RWPE1 (cell line): Measurements from ENCODE around the gene AK5.

Experiments used
- CTCF ChIA-PET: fragments of 350-600 bp; sonication (Branson Sonifier 250); formaldehyde crosslinking; extraction: SDS; loops from one replicate; lab custom pipeline; 2021; lab: Yijun Ruan, JAX
- POLR2A ChIA-PET: fragments of 400-600 bp; formaldehyde crosslinking; extraction: SDS; loops from one replicate; lab custom pipeline; 2020; ENCODE audit warnings: antibody characterized with exemption; ENCODE audit not compliant: low non-redundant PET; lab: Yijun Ruan, JAX
- DNase-seq: peaks from one replicate; pipeline ENCODE4 v3.0.0; 2012; ENCODE audit warnings: low spot score
- H3K27ac ChIP-seq: fragments of 450-650 bp; 2 replicates; pipeline ENCODE4 v1.5.1; 2017
- CTCF ChIP-seq: fragments of 450-650 bp; conservative IDR thresholded peaks from 2 replicates; pipeline ENCODE4 v1.5.1; 2017; ENCODE audit warnings: low read depth, mild to moderate bottlenecking

Gene AK5

GRCh38 chr1:77562596-77563150, 280.9 kb downstream of the AK5 start:
- no peak for TF ChIP-seq CTCF
- ChIA-PET POLR2A (no interaction called here), CTCF (interaction anchor here (0.8 kb wide), 1 partner anchor 23 kb away, joined by 3 read pairs; no protein-coding TSS in a partner anchor)
- H3K27ac ChIP-seq, result no peak overlapping the region
- DNase-seq, result no peak

GRCh38 chr1:77565321-77565720, 283.5 kb downstream of the AK5 start:
- TF ChIP-seq CTCF, result no peak
- ChIA-PET POLR2A (no interaction called here), CTCF (no interaction called here)
- H3K27ac ChIP-seq, result no peak overlapping the region
- DNase-seq, result no peak

- no peak for DNase-seq
- POLR2A ChIA-PET, result no interaction called here
- TF ChIP-seq CTCF, result no peak
- CTCF ChIA-PET, result no interaction called here
- no peak overlapping the region for H3K27ac ChIP-seq
These were observed 289.8 kb downstream of the AK5 start for GRCh38 chr1:77571642-77572041.

- ChIA-PET CTCF (interaction anchor here (0.7 kb wide), 1 partner anchor 535 kb away, joined by 8 read pairs; no protein-coding TSS in a partner anchor), POLR2A (no interaction called here)
These were observed 297.7 kb downstream of the AK5 start for GRCh38 chr1:77579547-77579946.

GRCh38 chr1:77582905-77583304, 301.1 kb downstream of the AK5 start:
- CTCF ChIA-PET, result no interaction called here
- TF ChIP-seq CTCF, result no peak
- DNase-seq, result no peak
- no peak overlapping the region for H3K27ac ChIP-seq
- POLR2A ChIA-PET, result no interaction called here

More at GRCh38 chr1:77579547-77579946, 297.7 kb downstream of the AK5 start:
- no peak for DNase-seq
- no peak overlapping the region for H3K27ac ChIP-seq
- no peak for TF ChIP-seq CTCF

GRCh38 chr1:77583483-77583882, 301.7 kb downstream of the AK5 start:
- POLR2A ChIA-PET, result no interaction called here
- no peak for TF ChIP-seq CTCF
- H3K27ac ChIP-seq, result no peak overlapping the region
- CTCF ChIA-PET, result no interaction called here
- DNase-seq, result no peak
